Suprapubic skin (tissue), 4 donors: ENCODE results near the gene CCDC127. TPM values are rescaled to one million over a fixed set of nuclear protein-coding genes. Genes with fewer than 3 reads are reported as not detected.

ENCODE experiments used
- DNase-seq, 2 donors: peaks; one replicate each; pipeline ENCODE4 v3.0.0-alpha.2; 2019; ENCODE audit warnings: low spot score in 2 of 2
- H3K27ac ChIP-seq: fragments of 200-600 bp; sonication (generic); one replicate; pipeline ENCODE4 v1.5.1; 2019
- H3K27me3 ChIP-seq: fragments of 200-600 bp; sonication (generic); one replicate; pipeline ENCODE4 v1.5.1; 2019
- H3K36me3 ChIP-seq: fragments of 200-600 bp; sonication (generic); one replicate; pipeline ENCODE4 v1.5.1; 2019
- H3K4me1 ChIP-seq: fragments of 200-600 bp; sonication (generic); one replicate; pipeline ENCODE4 v1.5.1; 2019
- H3K4me3 ChIP-seq: fragments of 200-600 bp; sonication (generic); one replicate; pipeline ENCODE4 v1.5.1; 2019; ENCODE audit warnings: mild to moderate bottlenecking
- H3K9me3 ChIP-seq: fragments of 200-600 bp; sonication (generic); one replicate; pipeline ENCODE4 v1.5.1; 2019
- EP300 ChIP-seq: sonication (generic); formaldehyde crosslinking; IDR thresholded peaks from one replicate; pipeline ENCODE4 v1.6.1; 2017; ENCODE audit warnings: antibody characterized with exemption
- POLR2A ChIP-seq, 2 donors: fragments of 450-650 bp; IDR thresholded peaks; one replicate each; pipeline ENCODE4 v1.6.1; 2017; ENCODE audit warnings: antibody characterized with exemption in 2 of 2, mild to moderate bottlenecking in 2 of 2, moderate library complexity in 2 of 2
- POLR2AphosphoS5 ChIP-seq, 3 donors: sonication (generic); formaldehyde crosslinking; IDR thresholded peaks; one replicate each; pipeline ENCODE4 v1.6.1; 2017; ENCODE audit warnings: antibody characterized with exemption in 3 of 3
- WGBS: methylation state at CpG from one replicate; pipeline ENCODE4 v1.1.5; 2018; 5-methylcytosine and 5-hydroxymethylcytosine counted together
- total RNA-seq, 4 donors: library from RNA; depleted of rRNA; stranded (reverse); fragments of >200 nt; gene quantifications; one replicate each; pipeline ENCODE4 v1.1.0, GENCODE V29; 2016
- TF ChIP-seq, protein P1 (sequence below), 2 donors: fragments of 200-600 bp in 1 of 2; fragments of 450-650 bp in 1 of 2; sonication (generic) in 1 of 2; IDR thresholded peaks; one replicate each; pipeline ENCODE4 v1.5.1; 2016 to 2019; ENCODE audit warnings: antibody characterized with exemption in 2 of 2, mild to moderate bottlenecking in 1 of 2, moderate library complexity in 1 of 2

Gene CCDC127
- total RNA-seq, 4 donors from 2014 or later, result 3.1 to 11.7 (median 5.1) TPM

DNA sequence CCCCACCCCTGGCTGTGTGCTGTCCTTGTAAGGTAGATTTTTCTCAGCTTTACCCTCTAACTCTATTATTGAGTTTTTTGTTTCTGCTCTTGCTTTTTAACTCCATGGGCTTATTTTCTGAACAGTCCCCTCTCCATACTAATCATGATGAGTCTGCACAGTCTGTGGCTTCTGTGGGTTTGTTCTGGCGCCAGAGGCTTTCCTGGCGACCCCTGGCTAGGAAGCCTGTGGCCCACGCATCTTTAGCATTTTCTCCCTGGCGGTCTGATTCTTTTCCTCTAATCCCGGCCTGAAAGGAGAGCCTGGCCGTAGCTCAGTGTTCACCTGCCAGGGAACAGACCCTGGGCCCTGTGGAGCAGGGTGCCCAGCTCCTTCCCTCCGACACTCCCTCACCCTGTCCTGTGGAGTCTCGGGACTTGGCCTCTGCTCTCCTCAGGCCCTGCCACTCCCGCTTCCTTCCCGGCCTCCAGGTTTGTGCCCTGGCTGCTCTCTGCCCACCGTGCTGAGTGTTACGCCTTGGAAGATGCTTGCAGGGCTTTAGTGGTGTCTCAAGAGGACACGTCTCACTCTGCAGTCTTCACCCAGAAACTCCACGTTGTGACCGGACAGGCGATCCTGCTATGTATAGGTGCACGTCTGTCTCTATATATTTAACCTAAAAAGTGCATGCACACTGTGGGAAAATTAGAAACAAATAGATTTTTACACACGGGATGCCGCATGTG lies 58.3 kb downstream of the CCDC127 start:
- peaks cover 3% of the 10 kb centered on the region for H3K27me3 ChIP-seq
- no peaks in the 10 kb centered on the region for H3K9me3 ChIP-seq
- H3K4me3 ChIP-seq, result no peak overlapping the region
- WGBS, result 82% methylated on average over 19 of the region's 19 CpGs
- no peak overlapping the region for H3K27ac ChIP-seq
- no peak for TF ChIP-seq EP300
- no peak for TF ChIP-seq POLR2AphosphoS5 (IDR thresholded peaks at IDR 0.05)
- TF ChIP-seq POLR2A (IDR thresholded peaks at IDR 0.05), result no peak
- no peaks in the 10 kb centered on the region for H3K4me1 ChIP-seq
- no peaks in the 10 kb centered on the region for H3K36me3 ChIP-seq
- DNase-seq, result peak; percentile 26 to 61

DNA sequence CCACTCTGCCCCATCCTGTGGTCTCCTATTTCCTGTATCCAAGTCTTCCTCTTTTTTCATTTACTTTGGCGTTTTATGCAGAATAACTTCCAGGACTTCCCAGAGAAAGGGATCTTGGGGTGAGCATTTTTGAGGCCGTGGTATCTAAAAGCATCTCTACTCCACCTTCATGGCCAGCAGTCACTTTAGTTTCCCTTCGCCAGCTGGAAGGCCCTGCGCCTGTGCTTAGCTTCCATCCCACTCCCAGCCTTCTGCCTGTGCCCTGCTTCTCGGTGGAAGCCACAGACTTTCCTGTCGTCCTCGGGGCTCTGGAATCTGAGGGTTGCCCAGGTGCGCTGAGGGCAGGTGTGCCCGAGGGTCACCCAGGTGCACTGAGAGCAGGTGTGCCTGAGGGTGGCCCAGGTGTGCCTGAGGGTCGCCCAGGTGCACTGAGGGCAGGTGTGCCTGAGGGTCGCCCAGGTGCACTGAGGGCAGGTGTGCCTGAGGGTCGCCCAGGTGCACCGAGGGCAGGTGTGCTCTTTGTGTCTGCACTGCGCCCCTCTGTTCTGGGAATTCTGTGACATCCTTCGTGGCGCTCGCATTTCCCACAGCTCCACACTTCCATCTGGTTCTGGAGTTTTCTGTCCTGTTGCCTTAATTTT lies 59.0 kb downstream of the CCDC127 start:
- no peaks in the 10 kb centered on the region for H3K36me3 ChIP-seq
- peaks cover 3% of the 10 kb centered on the region for H3K27me3 ChIP-seq
- TF ChIP-seq EP300 (no peak), POLR2A (IDR thresholded peaks at IDR 0.05) (no peak), POLR2AphosphoS5 (IDR thresholded peaks at IDR 0.05) (no peak)
- TF ChIP-seq, protein P1, sequence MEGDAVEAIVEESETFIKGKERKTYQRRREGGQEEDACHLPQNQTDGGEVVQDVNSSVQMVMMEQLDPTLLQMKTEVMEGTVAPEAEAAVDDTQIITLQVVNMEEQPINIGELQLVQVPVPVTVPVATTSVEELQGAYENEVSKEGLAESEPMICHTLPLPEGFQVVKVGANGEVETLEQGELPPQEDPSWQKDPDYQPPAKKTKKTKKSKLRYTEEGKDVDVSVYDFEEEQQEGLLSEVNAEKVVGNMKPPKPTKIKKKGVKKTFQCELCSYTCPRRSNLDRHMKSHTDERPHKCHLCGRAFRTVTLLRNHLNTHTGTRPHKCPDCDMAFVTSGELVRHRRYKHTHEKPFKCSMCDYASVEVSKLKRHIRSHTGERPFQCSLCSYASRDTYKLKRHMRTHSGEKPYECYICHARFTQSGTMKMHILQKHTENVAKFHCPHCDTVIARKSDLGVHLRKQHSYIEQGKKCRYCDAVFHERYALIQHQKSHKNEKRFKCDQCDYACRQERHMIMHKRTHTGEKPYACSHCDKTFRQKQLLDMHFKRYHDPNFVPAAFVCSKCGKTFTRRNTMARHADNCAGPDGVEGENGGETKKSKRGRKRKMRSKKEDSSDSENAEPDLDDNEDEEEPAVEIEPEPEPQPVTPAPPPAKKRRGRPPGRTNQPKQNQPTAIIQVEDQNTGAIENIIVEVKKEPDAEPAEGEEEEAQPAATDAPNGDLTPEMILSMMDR (IDR thresholded peaks at IDR 0.05), result no peak
- DNase-seq, result peak in 1 of 2 donors; percentile 48
- H3K27ac ChIP-seq, result no peak overlapping the region
- H3K4me1 ChIP-seq, result no peaks in the 10 kb centered on the region
- H3K4me3 ChIP-seq, result no peak overlapping the region
- H3K9me3 ChIP-seq, result no peaks in the 10 kb centered on the region
- WGBS, result 87% methylated on average over 17 of the region's 17 CpGs

DNA sequence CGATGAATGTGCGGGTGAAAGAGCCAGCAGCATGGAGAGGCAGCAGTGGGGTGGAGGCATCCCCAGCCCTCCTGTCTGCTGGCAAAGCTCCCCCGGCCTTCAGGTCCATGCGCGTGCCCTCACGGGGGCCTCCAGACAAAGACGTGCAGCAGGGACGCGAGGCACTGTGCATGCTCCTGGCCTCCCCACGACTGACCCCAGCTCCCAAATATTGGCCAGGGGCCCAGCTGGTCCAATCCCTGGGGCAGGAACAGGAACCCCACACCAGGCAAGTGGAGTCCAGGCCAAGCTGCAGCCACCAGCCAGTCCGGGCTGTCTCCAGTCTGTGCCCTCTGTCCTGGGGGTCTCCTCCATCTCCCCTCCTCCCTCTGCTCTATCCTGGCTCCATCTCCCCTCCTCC lies 60.2 kb downstream of the CCDC127 start:
- WGBS, result 90% methylated on average over 11 of the region's 11 CpGs
- Histone ChIP-seq H3K4me3 (no peak overlapping the region), H3K27ac (no peak overlapping the region), H3K36me3 (no peaks in the 10 kb centered on the region), H3K27me3 (peaks cover 3% of the 10 kb centered on the region), H3K4me1 (no peaks in the 10 kb centered on the region), H3K9me3 (no peaks in the 10 kb centered on the region)
- DNase-seq, result peak; percentile 52 to 67
- TF ChIP-seq, protein P1 (IDR thresholded peaks at IDR 0.05), result no peak
- TF ChIP-seq EP300 (no peak), POLR2AphosphoS5 (IDR thresholded peaks at IDR 0.05) (no peak), POLR2A (IDR thresholded peaks at IDR 0.05) (no peak)

DNA sequence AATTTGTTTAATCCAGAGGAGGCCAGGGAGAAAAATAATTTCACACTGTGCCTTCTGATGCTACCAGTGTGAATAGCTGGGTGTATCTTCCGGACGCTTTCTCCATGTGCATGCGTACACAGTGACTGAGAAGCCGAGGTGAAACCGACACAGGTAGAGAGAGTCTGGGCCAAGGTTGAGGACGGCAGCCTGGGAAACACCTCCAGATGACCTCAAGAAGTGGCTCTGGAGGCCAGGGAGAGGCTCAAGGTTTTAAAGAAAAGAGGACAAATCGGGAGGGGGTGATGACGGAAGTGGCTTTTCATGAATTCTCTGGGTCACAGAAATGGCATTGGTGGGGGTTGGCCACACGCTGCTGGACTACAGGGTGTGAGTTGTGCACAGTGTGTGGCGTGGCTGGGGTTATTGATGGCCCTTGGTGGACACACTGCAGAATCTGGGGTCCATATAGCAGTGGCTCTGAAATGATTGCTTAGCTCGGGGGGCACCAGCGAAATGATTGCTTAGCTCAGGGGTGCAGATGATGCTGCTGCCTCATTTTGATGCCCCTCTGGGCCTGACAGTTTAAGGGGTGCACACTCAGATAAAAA lies 60.7 kb downstream of the CCDC127 start:
- Histone ChIP-seq H3K9me3 (no peaks in the 10 kb centered on the region), H3K4me1 (no peaks in the 10 kb centered on the region), H3K27me3 (peaks cover 3% of the 10 kb centered on the region), H3K27ac (no peak overlapping the region), H3K4me3 (no peak overlapping the region), H3K36me3 (no peaks in the 10 kb centered on the region)
- WGBS, result 88% methylated on average over 11 of the region's 12 CpGs
- TF ChIP-seq POLR2A (IDR thresholded peaks at IDR 0.05) (no peak), POLR2AphosphoS5 (IDR thresholded peaks at IDR 0.05) (no peak), EP300 (no peak)
- TF ChIP-seq, protein P1 (IDR thresholded peaks at IDR 0.05), result no peak
- DNase-seq, result peak; percentile 45 to 57

DNA sequence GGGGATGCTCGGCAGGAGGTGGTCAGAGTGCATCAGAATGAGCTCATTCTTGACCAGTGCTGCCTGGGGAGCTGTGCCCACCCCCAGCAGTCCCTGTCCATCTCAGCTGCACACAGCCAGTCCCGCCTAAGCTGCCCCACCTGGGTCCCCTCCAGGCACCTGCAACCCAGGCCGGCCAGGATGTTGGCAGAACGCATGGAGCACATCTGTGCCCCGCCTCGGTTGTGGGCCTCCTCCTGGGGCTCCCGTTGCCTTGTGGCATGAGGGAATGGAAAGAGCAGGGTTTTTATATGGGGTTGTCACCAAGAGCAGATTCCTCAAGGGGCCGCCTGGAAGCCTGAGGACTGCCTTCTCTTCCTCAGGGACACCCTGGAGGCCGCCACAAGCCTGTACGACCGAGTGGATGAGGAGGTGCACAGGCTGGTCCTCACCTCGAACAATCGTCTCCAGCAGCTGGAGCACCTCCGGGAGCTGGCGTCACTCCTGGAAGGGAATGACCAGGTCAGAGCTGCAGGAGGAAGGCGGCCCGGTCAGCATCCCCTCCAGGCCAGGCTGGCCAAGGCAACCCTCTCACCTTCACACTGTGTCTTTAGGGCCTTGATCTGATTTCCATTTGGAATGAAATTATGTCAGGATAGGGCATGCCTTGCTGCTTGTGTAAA lies 61.4 kb downstream of the CCDC127 start:
- H3K27me3 ChIP-seq, result peaks cover 3% of the 10 kb centered on the region
- TF ChIP-seq EP300 (no peak), POLR2A (IDR thresholded peaks at IDR 0.05) (no peak), POLR2AphosphoS5 (IDR thresholded peaks at IDR 0.05) (no peak)
- TF ChIP-seq, protein P1 (IDR thresholded peaks at IDR 0.05), result no peak
- no peak overlapping the region for H3K4me3 ChIP-seq
- 97% methylated on average over 9 of the region's 17 CpGs for WGBS
- no peaks in the 10 kb centered on the region for H3K9me3 ChIP-seq
- H3K36me3 ChIP-seq, result no peaks in the 10 kb centered on the region
- H3K4me1 ChIP-seq, result no peaks in the 10 kb centered on the region
- DNase-seq, result peak; percentile 48 to 76
- H3K27ac ChIP-seq, result no peak overlapping the region
